Lower leg skin (tissue), 4 donors: ENCODE results near the gene STT3B. TPM values are rescaled to one million over a fixed set of nuclear protein-coding genes. Genes with fewer than 3 reads are reported as not detected.

Source experiments
- DNase-seq, 2 donors: peaks; one replicate each; pipeline ENCODE4 v3.0.0-alpha.2; 2019; ENCODE audit warnings: low spot score in 2 of 2
- H3K4me3 ChIP-seq: fragments of 200-600 bp; sonication (generic); 2 replicates; pipeline ENCODE4 v1.5.1; 2017; ENCODE audit warnings: mild to moderate bottlenecking, low read depth; ENCODE audit not compliant: poor library complexity, severe bottlenecking
- POLR2A ChIP-seq, 2 donors: fragments of 450-650 bp; IDR thresholded peaks; one replicate each; pipeline ENCODE4 v1.6.1; 2016 to 2017; ENCODE audit warnings: antibody characterized with exemption in 2 of 2, mild to moderate bottlenecking in 1 of 2, moderate library complexity in 1 of 2
- WGBS, 2 donors: methylation state at CpG; one replicate each; pipeline ENCODE4 v1.1.5; 2018; 5-methylcytosine and 5-hydroxymethylcytosine counted together
- intact Hi-C: fragments of 100-400 bp; cut with DNase I; formaldehyde crosslinking; loops from one replicate; pipeline ENCODE4 v1.15.0; 2023; ENCODE audit warnings: low total_unique reads
- total RNA-seq, 4 donors: library from RNA; depleted of rRNA; stranded (reverse); fragments of >200 nt; gene quantifications; one replicate each; pipeline ENCODE4 v1.1.0, GENCODE V29; 2016
- TF ChIP-seq, protein P1 (sequence below), 3 donors: fragments of 450-650 bp; IDR thresholded peaks; one replicate each; pipeline ENCODE4 v1.5.1; 2016; ENCODE audit warnings: antibody characterized with exemption in 3 of 3, mild to moderate bottlenecking in 3 of 3, moderate library complexity in 2 of 3

Gene STT3B
- total RNA-seq, 4 donors from 2014 or later, result 65.5 to 87.3 (median 76.2) TPM

DNA sequence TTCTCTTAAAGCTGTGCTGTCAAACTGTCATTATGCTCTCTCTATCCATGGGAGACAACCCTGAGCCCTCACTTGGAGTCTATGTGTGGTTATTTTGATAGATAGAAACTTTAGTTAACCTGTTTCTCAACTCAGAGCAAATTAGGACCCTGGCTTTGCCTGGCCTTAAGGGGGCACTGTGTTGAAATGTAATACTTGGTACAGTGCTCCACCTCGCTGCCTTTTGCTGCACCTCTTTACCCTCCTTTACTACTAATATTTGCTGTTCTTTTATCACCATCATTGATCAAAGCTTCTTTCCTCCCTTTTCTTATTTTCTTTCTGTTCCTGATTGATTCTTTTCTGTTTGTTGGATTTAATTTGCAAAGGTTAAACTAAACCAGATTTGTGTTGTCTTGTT lies 34.3 kb downstream of the STT3B start:
- 87% methylated on average over 1 of the region's 1 CpG for WGBS, 2 donors

DNA sequence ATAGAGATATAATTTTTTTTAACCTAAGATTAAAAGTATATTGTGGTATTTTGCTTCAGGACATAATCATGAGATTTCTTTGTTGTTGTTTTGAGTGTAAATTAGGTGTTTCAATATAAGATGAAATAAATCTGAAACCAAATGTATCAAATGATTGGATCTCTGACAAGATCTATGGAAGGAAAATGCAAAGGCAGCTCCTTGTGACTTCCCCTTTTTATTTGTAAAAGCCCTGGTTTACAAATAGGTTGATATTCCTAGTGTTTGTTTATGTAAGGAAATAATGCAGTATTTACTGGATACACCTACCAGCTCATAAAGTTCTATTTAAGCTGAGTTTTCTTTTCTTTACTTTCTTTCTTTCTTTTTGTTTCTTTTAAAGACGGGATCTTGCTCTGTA lies 35.9 kb downstream of the STT3B start:
- DNase-seq, result no peak
- intact Hi-C loops, result no loop called here
- H3K4me3 ChIP-seq, result no peak overlapping the region
- 87 to 100% methylated on average over 1 of the region's 1 CpG for WGBS, 2 donors
- TF ChIP-seq POLR2A (IDR thresholded peaks at IDR 0.05), result no peak
- TF ChIP-seq, protein P1, sequence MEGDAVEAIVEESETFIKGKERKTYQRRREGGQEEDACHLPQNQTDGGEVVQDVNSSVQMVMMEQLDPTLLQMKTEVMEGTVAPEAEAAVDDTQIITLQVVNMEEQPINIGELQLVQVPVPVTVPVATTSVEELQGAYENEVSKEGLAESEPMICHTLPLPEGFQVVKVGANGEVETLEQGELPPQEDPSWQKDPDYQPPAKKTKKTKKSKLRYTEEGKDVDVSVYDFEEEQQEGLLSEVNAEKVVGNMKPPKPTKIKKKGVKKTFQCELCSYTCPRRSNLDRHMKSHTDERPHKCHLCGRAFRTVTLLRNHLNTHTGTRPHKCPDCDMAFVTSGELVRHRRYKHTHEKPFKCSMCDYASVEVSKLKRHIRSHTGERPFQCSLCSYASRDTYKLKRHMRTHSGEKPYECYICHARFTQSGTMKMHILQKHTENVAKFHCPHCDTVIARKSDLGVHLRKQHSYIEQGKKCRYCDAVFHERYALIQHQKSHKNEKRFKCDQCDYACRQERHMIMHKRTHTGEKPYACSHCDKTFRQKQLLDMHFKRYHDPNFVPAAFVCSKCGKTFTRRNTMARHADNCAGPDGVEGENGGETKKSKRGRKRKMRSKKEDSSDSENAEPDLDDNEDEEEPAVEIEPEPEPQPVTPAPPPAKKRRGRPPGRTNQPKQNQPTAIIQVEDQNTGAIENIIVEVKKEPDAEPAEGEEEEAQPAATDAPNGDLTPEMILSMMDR (IDR thresholded peaks at IDR 0.05), result no peak

More for the DNA sequence above, 34.3 kb downstream of the STT3B start:
- no peak overlapping the region for H3K4me3 ChIP-seq
- no peak for TF ChIP-seq POLR2A (IDR thresholded peaks at IDR 0.05)
- TF ChIP-seq, protein P1 (IDR thresholded peaks at IDR 0.05), result no peak
- intact Hi-C loops, result no loop called here
- no peak for DNase-seq

DNA sequence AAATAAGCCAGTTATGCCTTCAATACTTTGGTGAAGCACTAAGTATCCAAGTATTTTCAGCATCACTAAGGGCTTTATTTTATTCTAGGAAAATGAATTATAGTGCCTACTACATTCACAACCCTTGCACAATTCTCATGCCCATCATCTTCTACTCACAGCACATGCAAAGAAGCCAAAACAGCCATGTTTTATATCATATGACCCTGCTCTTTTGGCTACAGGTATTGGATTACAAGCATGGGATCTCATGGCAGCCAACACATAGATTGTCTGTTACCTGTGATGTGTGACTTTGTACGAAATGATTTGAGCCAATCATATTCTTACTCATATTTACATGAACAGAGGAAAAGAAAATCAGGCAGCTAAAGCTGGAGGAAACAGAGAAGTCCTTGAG lies 38.6 kb downstream of the STT3B start:
- intact Hi-C loops, result no loop called here
- 89 to 95% methylated on average over 1 of the region's 1 CpG for WGBS, 2 donors
- TF ChIP-seq, protein P1 (IDR thresholded peaks at IDR 0.05), result no peak
- TF ChIP-seq POLR2A (IDR thresholded peaks at IDR 0.05), result no peak

GRCh38 chr3:31572236-31573004 lies 39.7 kb downstream of the STT3B start:
- TF ChIP-seq POLR2A (IDR thresholded peaks at IDR 0.05), result no peak
- TF ChIP-seq, protein P1 (IDR thresholded peaks at IDR 0.05), result no peak
- H3K4me3 ChIP-seq, result no peak overlapping the region
- intact Hi-C loops, result no loop called here
- WGBS, 2 donors, result 92 to 98% methylated on average over 4 of the region's 4 CpGs
- no peak for DNase-seq

More for the DNA sequence above, 38.6 kb downstream of the STT3B start:
- no peak for DNase-seq
- H3K4me3 ChIP-seq, result no peak overlapping the region

DNA sequence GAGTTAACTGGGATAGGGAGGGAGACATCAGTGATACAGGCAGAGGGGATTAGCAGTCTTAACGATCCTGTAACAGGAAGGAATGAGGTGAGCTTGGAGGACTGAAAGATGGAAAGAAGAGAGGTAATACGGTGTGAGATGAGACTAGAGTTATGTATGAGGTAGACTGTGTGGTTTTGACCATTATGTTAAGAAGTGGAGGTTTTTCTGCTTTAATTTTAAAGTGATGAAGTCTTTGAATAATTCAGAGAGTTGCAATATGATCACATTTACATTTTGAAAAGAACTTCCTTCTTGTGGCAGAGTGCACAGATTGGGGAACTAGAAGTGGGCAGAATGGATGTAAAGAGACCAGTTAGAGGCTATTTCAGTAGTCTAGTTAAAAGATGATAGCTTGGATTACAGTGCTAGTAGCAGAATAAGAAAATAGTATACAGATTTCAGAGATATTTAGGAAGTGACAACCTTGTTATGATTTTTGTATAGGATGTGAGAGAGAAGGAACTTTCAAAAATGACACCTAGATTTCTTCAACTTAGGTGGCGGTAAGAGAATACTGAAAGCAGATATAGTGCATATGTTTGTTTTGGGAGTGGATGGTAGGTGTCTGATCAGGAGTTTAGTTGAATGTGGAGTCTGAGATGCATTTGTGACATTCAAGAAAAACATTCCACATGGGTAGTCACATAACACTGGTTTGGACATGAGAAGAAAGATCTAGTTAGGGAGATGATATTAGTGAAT lies 40.5 kb downstream of the STT3B start:
- DNase-seq, result no peak
- H3K4me3 ChIP-seq, result no peak overlapping the region
- TF ChIP-seq, protein P1 (IDR thresholded peaks at IDR 0.05), result no peak
- TF ChIP-seq POLR2A (IDR thresholded peaks at IDR 0.05), result no peak
- intact Hi-C loops, result no loop called here
- WGBS, 2 donors, result 69 to 71% methylated on average over 3 of the region's 3 CpGs
